Muscle of arm (tissue), 12 donors: ENCODE results near the gene CEP85. TPM values are rescaled to one million over a fixed set of nuclear protein-coding genes. Genes with fewer than 3 reads are reported as not detected.
A peak's percentile ranks its signal among the peaks of the same experiment; 100 is the strongest.
"Not testable (repeated sequence)": the region's sequence is repeated elsewhere in the genome, so short reads cannot be mapped to it uniquely, and the experiment has no call there.

ENCODE experiments used
- DNase-seq: peaks from one replicate; pipeline ENCODE4 v3.0.0-alpha.2; 2013
- polyA plus RNA-seq, 12 donors: library from polyadenylated mRNA; unstranded; fragments of 120-200 nt; gene quantifications; one replicate each; pipeline ENCODE4 v1.2.1, GENCODE V29; 2013; ENCODE audit not compliant: insufficient read length in 12 of 12

CEP85 gene
- polyA plus RNA-seq, 12 donors = 21.0 to 34.8 (median 25.8) TPM; not detected in 1

GRCh38 chr1:26220199-26220912 is 13.6 kb upstream of the CEP85 start:
- no peak for DNase-seq

- no peak for DNase-seq
Observed at GRCh38 chr1:26221094-26221493, 12.9 kb upstream of the CEP85 start.

- no peak for DNase-seq
Observed at GRCh38 chr1:26224606-26225005, 9.4 kb upstream of the CEP85 start.

- peak; percentile 18 for DNase-seq
Observed at GRCh38 chr1:26225033-26225831, 8.8 kb upstream of the CEP85 start.

- not testable (repeated sequence) for DNase-seq
Observed at GRCh38 chr1:26230682-26231081, 3.3 kb upstream of the CEP85 start.

GRCh38 chr1:26234644-26235370 is 807 bp downstream of the CEP85 start:
- DNase-seq = no peak

- DNase-seq = no peak
Observed at GRCh38 chr1:26237230-26237966, 3.4 kb downstream of the CEP85 start.

- no peak for DNase-seq
Observed at GRCh38 chr1:26239936-26240335, 5.9 kb downstream of the CEP85 start.

GRCh38 chr1:26252718-26253117 is 18.7 kb downstream of the CEP85 start:
- DNase-seq = no peak

GRCh38 chr1:26254404-26254803 is 20.4 kb downstream of the CEP85 start:
- DNase-seq = no peak

- no peak for DNase-seq
Observed at GRCh38 chr1:26257222-26257621, 23.2 kb downstream of the CEP85 start.

GRCh38 chr1:26259005-26259404 is 25.0 kb downstream of the CEP85 start:
- no peak for DNase-seq

GRCh38 chr1:26259578-26259977 is 25.6 kb downstream of the CEP85 start:
- DNase-seq = no peak

- no peak for DNase-seq
Observed at GRCh38 chr1:26263212-26263611, 29.2 kb downstream of the CEP85 start.

GRCh38 chr1:26265405-26265804 is 31.4 kb downstream of the CEP85 start:
- no peak for DNase-seq

- DNase-seq = no peak
Observed at GRCh38 chr1:26268290-26269197, 34.5 kb downstream of the CEP85 start.

- DNase-seq = no peak
Observed at GRCh38 chr1:26269198-26269550, 35.2 kb downstream of the CEP85 start.

GRCh38 chr1:26274801-26275425 is 40.9 kb downstream of the CEP85 start:
- DNase-seq = no peak

GRCh38 chr1:26275580-26276431 is 41.8 kb downstream of the CEP85 start:
- DNase-seq = peak; percentile 88
